ENCODE data around the gene SLC39A10. TPM values are rescaled to one million over a fixed set of nuclear protein-coding genes. Genes with fewer than 3 reads are reported as not detected.

SLC39A10 gene
- total RNA-seq, 1 donor from 2014 or later = 46.6 TPM

DNA sequence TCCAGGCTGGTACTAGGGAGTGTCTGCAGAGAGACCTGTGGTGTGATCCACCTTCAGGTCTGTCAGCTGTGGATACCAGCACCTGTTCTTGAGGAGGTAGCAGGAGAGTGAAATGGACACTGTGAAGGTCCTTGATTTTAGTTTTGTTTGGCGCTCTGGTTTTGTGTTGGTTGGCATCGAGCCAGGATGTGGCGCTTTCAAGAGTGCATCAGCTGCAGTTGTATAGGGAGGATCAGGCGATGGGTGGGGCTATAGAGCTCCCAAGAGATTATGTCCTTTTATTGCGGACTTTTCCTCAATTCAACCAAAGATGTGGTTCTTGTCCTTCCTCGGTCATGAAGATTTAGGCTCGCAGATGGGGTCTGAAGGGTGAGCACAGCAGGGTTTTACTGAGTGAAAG, 37.5 kb downstream of the SLC39A10 start:
- DNase-seq (ENCODE audit: low read depth) = no peak
- H3K27me3 ChIP-seq (ENCODE audit: control insufficient read depth, insufficient read depth, low read length) = no peaks in the 10 kb centered on the region
- H3K36me3 ChIP-seq (ENCODE audit: control insufficient read depth, insufficient read depth, low read length) = no peaks in the 10 kb centered on the region
- no peak overlapping the region for H3K4me3 ChIP-seq (ENCODE audit: low read depth, low read length)
- no peak for TF ChIP-seq CTCF (IDR thresholded peaks at IDR 0.05; ENCODE audit: insufficient read depth, low read length, poor library complexity, severe bottlenecking)

DNA sequence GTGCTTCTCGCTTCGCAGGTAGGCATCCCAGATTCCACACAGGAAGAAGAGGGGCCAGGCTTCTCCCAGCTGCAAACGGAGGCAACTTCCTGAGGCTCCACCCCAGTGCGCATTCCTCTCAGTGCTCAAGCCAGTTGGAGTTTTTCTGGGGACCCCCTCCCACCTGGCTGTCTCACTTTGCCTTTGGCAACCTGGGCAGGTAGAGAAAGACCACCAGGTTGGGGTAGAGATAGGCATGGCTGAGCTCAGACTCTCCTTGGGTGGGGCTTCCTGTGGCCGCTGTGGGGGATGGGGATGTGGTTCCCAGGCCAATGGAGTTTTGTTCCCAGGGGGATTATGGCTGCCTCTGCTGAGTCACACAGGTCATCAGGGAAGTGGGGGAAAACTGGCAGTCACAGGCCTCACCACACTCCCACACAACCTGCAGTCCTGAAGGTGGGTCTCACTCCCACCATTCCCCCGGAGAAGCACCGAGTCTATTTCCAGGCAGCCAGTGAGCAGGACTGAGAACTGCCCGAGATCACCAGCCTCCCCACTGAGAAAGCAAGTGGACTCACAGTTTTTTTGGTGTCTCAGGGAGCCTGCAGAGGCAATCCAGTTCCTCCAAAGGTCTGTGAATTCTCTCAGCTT, 38.1 kb downstream of the SLC39A10 start:
- no peaks in the 10 kb centered on the region for H3K36me3 ChIP-seq (ENCODE audit: control insufficient read depth, insufficient read depth, low read length)

GRCh38 chr2:195696012-195696411, 39.0 kb downstream of the SLC39A10 start:
- Histone ChIP-seq H3K36me3 (ENCODE audit: control insufficient read depth, insufficient read depth, low read length) (no peaks in the 10 kb centered on the region), H3K27me3 (ENCODE audit: control insufficient read depth, insufficient read depth, low read length) (no peaks in the 10 kb centered on the region), H3K4me3 (ENCODE audit: low read depth, low read length) (no peak overlapping the region)
- no peak for DNase-seq (ENCODE audit: low read depth)
- no peak for TF ChIP-seq CTCF (IDR thresholded peaks at IDR 0.05; ENCODE audit: insufficient read depth, low read length, poor library complexity, severe bottlenecking)

More for the DNA sequence above, 38.1 kb downstream of the SLC39A10 start:
- no peak for TF ChIP-seq CTCF (IDR thresholded peaks at IDR 0.05; ENCODE audit: insufficient read depth, low read length, poor library complexity, severe bottlenecking)
- no peak overlapping the region for H3K4me3 ChIP-seq (ENCODE audit: low read depth, low read length)
- no peak for DNase-seq (ENCODE audit: low read depth)
- H3K27me3 ChIP-seq (ENCODE audit: control insufficient read depth, insufficient read depth, low read length) = no peaks in the 10 kb centered on the region

DNA sequence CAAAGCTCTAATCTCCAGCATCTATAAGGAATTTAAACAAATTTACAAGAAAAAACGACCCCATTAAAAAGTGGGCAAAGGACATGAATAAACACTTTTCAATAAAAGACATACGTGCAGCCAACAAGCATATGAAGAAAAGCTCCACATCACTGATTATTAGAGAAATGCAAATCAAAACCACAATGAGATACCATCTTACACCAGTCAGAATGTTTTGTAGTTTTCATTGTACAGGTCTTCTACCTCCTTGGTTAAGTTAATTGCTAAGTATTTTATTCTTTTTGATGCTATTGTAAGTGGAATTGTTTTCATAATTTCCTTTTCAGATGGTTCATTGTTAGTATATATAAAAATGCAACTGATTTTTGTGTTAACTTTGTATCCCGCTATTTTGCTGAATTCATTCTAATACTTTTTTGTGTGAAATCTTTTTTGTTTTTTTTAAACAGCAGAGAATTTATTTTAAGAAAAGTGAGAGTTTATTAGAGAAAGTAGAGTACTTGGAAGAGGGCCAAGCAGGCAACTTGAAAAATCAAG, 40.7 kb downstream of the SLC39A10 start:
- no peak overlapping the region for H3K4me3 ChIP-seq (ENCODE audit: low read depth, low read length)
- no peaks in the 10 kb centered on the region for H3K27me3 ChIP-seq (ENCODE audit: control insufficient read depth, insufficient read depth, low read length)
- no peak for TF ChIP-seq CTCF (IDR thresholded peaks at IDR 0.05; ENCODE audit: insufficient read depth, low read length, poor library complexity, severe bottlenecking)
- no peaks in the 10 kb centered on the region for H3K36me3 ChIP-seq (ENCODE audit: control insufficient read depth, insufficient read depth, low read length)
- no peak for DNase-seq (ENCODE audit: low read depth)

GRCh38 chr2:195700480-195700879, 43.5 kb downstream of the SLC39A10 start:
- no peak for TF ChIP-seq CTCF (IDR thresholded peaks at IDR 0.05; ENCODE audit: insufficient read depth, low read length, poor library complexity, severe bottlenecking)
- Histone ChIP-seq H3K27me3 (ENCODE audit: control insufficient read depth, insufficient read depth, low read length) (no peaks in the 10 kb centered on the region), H3K4me3 (ENCODE audit: low read depth, low read length) (no peak overlapping the region), H3K36me3 (ENCODE audit: control insufficient read depth, insufficient read depth, low read length) (no peaks in the 10 kb centered on the region)
- DNase-seq (ENCODE audit: low read depth) = no peak

Measured in kidney epithelial cell (primary cell).